Measurements from ENCODE around the gene MFRP. TPM values are rescaled to one million over a fixed set of nuclear protein-coding genes. Genes with fewer than 3 reads are reported as not detected.

The MFRP gene
- total RNA-seq, 1 donor from 2014 or later: not detected

GRCh38 chr11:119374632-119375336 is 28.3 kb upstream of the MFRP start:
- no peaks in the 10 kb centered on the region for H3K27me3 ChIP-seq (ENCODE audit: insufficient read depth, low read length)
- H3K4me1 Mint-ChIP-seq (ENCODE audit: low read depth, unreplicated experiment): peaks cover 16% of the 10 kb centered on the region
- no peak overlapping the region for H3K4me3 Mint-ChIP-seq (ENCODE audit: unreplicated experiment)
- FAIRE-seq (no peak), DNase-seq (ENCODE audit: low read depth) (no peak)
- peak overlapping the region; percentile 50 for H3K4me2 ChIP-seq (ENCODE audit: low read length)
- no peaks in the 10 kb centered on the region for H3K9me3 ChIP-seq (ENCODE audit: insufficient read depth, low read depth, low read length)
- H3K36me3 Mint-ChIP-seq (ENCODE audit: low read depth, unreplicated experiment): no peaks in the 10 kb centered on the region
- no peaks in the 10 kb centered on the region for H3K36me3 ChIP-seq (ENCODE audit: insufficient read depth, low read length)
- no peak for TF ChIP-seq CTCF (IDR thresholded peaks at IDR 0.05; ENCODE audit: insufficient read depth, low read depth, low read length)
- no peak for TF ChIP-seq EZH2 (IDR thresholded peaks at IDR 0.05; ENCODE audit: insufficient read depth, low read length)
- H2AFZ ChIP-seq (ENCODE audit: low read depth, low read length): no peak overlapping the region
- no peaks in the 10 kb centered on the region for H3K79me2 ChIP-seq (ENCODE audit: insufficient read depth, low read length)
- H3K9ac ChIP-seq (ENCODE audit: low read length): peak overlapping the region; percentile 23
- no peaks in the 10 kb centered on the region for H4K20me1 ChIP-seq (ENCODE audit: insufficient read depth, low read length)
- H3K27ac ChIP-seq (ENCODE audit: low read depth, low read length): no peak overlapping the region
- peaks cover 9% of the 10 kb centered on the region for H3K27me3 Mint-ChIP-seq (ENCODE audit: low read depth, unreplicated experiment)
- no peak overlapping the region for H3K4me3 ChIP-seq (ENCODE audit: insufficient read depth, low read depth, low read length)
- H3K27ac Mint-ChIP-seq (ENCODE audit: unreplicated experiment): no peak overlapping the region
- peaks cover 18% of the 10 kb centered on the region for H3K4me1 ChIP-seq (ENCODE audit: insufficient read depth, low read length)
- peaks cover 2% of the 10 kb centered on the region for H3K9me3 Mint-ChIP-seq (ENCODE audit: unreplicated experiment)

- Mint-ChIP-seq H3K36me3 (ENCODE audit: low read depth, unreplicated experiment) (no peaks in the 10 kb centered on the region), H3K4me1 (ENCODE audit: low read depth, unreplicated experiment) (peaks cover 16% of the 10 kb centered on the region), H3K4me3 (ENCODE audit: unreplicated experiment) (no peak overlapping the region), H3K9me3 (ENCODE audit: unreplicated experiment) (peaks cover under 1% of the 10 kb centered on the region), H3K27ac (ENCODE audit: unreplicated experiment) (no peak overlapping the region), H3K27me3 (ENCODE audit: low read depth, unreplicated experiment) (peaks cover 10% of the 10 kb centered on the region)
- H3K9ac ChIP-seq (ENCODE audit: low read length): no peak overlapping the region
- H3K27me3 ChIP-seq (ENCODE audit: insufficient read depth, low read length): no peaks in the 10 kb centered on the region
- TF ChIP-seq CTCF (IDR thresholded peaks at IDR 0.05; ENCODE audit: insufficient read depth, low read depth, low read length) (peak; percentile 90), EZH2 (IDR thresholded peaks at IDR 0.05; ENCODE audit: insufficient read depth, low read length) (no peak)
- no peaks in the 10 kb centered on the region for H3K9me3 ChIP-seq (ENCODE audit: insufficient read depth, low read depth, low read length)
- no peak overlapping the region for H3K4me2 ChIP-seq (ENCODE audit: low read length)
- H2AFZ ChIP-seq (ENCODE audit: low read depth, low read length): no peak overlapping the region
- H4K20me1 ChIP-seq (ENCODE audit: insufficient read depth, low read length): no peaks in the 10 kb centered on the region
- FAIRE-seq: no peak
- H3K79me2 ChIP-seq (ENCODE audit: insufficient read depth, low read length): no peaks in the 10 kb centered on the region
- DNase-seq (ENCODE audit: low read depth): peak; percentile 34
- no peak overlapping the region for H3K27ac ChIP-seq (ENCODE audit: low read depth, low read length)
- H3K36me3 ChIP-seq (ENCODE audit: insufficient read depth, low read length): no peaks in the 10 kb centered on the region
- no peak overlapping the region for H3K4me3 ChIP-seq (ENCODE audit: insufficient read depth, low read depth, low read length)
- peaks cover 18% of the 10 kb centered on the region for H3K4me1 ChIP-seq (ENCODE audit: insufficient read depth, low read length)
Measured at GRCh38 chr11:119373921-119374631, 27.6 kb upstream of the MFRP start.

Measured in astrocyte (in vitro differentiated cells and primary cell).